SK-N-SH treated with all-trans-retinoic acid at 6 μM for 48 hours (cell line): ENCODE data around the gene PXMP2.

ENCODE experiments used
- ATAC-seq: fragments of 200-7000 bp; cut with Tn5 transposase; 3 replicates; pipeline ENCODE4 v1.9.1; 2020; ENCODE audit warnings: mild to moderate bottlenecking, moderate library complexity
- CSDC2 ChIP-seq: fragments of 250-450 bp; sonication (Bioruptor Pico); IDR thresholded peaks from 2 replicates; pipeline ENCODE4 v1.5.0; 2020; ENCODE audit warnings: mild to moderate bottlenecking, moderate library complexity
- ISL1 ChIP-seq: fragments of 250-450 bp; sonication (Bioruptor Pico); IDR thresholded peaks from 2 replicates; pipeline ENCODE4 v2.1.2; 2022; ENCODE audit warnings: mild to moderate bottlenecking, moderate library complexity
- PATZ1 ChIP-seq: fragments of 250-450 bp; sonication (Bioruptor Pico); IDR thresholded peaks from 2 replicates; pipeline ENCODE4 v1.8.0; 2020; ENCODE audit warnings: mild to moderate bottlenecking, moderate library complexity, borderline replicate concordance
- RARB ChIP-seq: fragments of 250-450 bp; sonication (Bioruptor Pico); IDR thresholded peaks from 2 replicates; pipeline ENCODE4 v1.8.0; 2021; ENCODE audit warnings: mild to moderate bottlenecking, moderate library complexity
- SNAI2 ChIP-seq: fragments of 250-450 bp; sonication (Bioruptor Pico); IDR thresholded peaks from 2 replicates; pipeline ENCODE4 v1.5.0; 2020; ENCODE audit warnings: mild to moderate bottlenecking, moderate library complexity
- TCF4 ChIP-seq: fragments of 250-450 bp; sonication (Bioruptor Pico); IDR thresholded peaks from 2 replicates; pipeline ENCODE4 v1.8.0; 2021; ENCODE audit warnings: mild to moderate bottlenecking, moderate library complexity, borderline replicate concordance
- TOX ChIP-seq: fragments of 250-450 bp; sonication (Bioruptor Pico); IDR thresholded peaks from 2 replicates; pipeline ENCODE4 v1.8.0; 2021; ENCODE audit warnings: mild to moderate bottlenecking, moderate library complexity, borderline replicate concordance
- TSHZ2 ChIP-seq: fragments of 250-450 bp; sonication (Bioruptor Pico); IDR thresholded peaks from 2 replicates; pipeline ENCODE4 v1.5.0; 2020; ENCODE audit warnings: mild to moderate bottlenecking, moderate library complexity
- ZC3H10 ChIP-seq: fragments of 250-450 bp; sonication (Bioruptor Pico); IDR thresholded peaks from 2 replicates; pipeline ENCODE4 v1.5.1; 2021; ENCODE audit warnings: mild to moderate bottlenecking, moderate library complexity
- ZFP3 ChIP-seq: fragments of 250-450 bp; sonication (Bioruptor Pico); IDR thresholded peaks from 2 replicates; pipeline ENCODE4 v1.5.0; 2020; ENCODE audit warnings: mild to moderate bottlenecking, moderate library complexity
- ZFP30 ChIP-seq: fragments of 450-650 bp; formaldehyde crosslinking; IDR thresholded peaks from 2 replicates; pipeline ENCODE4 v1.5.0; 2022; ENCODE audit warnings: mild to moderate bottlenecking, moderate library complexity
- ZNF70 ChIP-seq: fragments of 450-650 bp; formaldehyde crosslinking; IDR thresholded peaks from 2 replicates; pipeline ENCODE4 v1.5.0; 2020; ENCODE audit warnings: mild to moderate bottlenecking, moderate library complexity
- ZNF8 ChIP-seq: fragments of 450-650 bp; formaldehyde crosslinking; IDR thresholded peaks from 2 replicates; pipeline ENCODE4 v1.5.0; 2020; ENCODE audit warnings: mild to moderate bottlenecking, moderate library complexity
- TF ChIP-seq, protein P1 (sequence below): fragments of 250-450 bp; sonication (Bioruptor Pico); IDR thresholded peaks from 2 replicates; pipeline ENCODE4 v1.5.1; 2020; ENCODE audit warnings: low read depth, mild to moderate bottlenecking, moderate library complexity
- TF ChIP-seq, protein P2 (sequence below): fragments of 250-450 bp; sonication (Bioruptor Pico); IDR thresholded peaks from 2 replicates; pipeline ENCODE4 v1.5.1; 2021; ENCODE audit warnings: mild to moderate bottlenecking, moderate library complexity
- TF ChIP-seq, protein P3 (sequence below): fragments of 250-450 bp; sonication (Bioruptor Pico); IDR thresholded peaks from 2 replicates; pipeline ENCODE4 v1.8.0; 2021; ENCODE audit warnings: low read depth, mild to moderate bottlenecking, moderate library complexity, borderline replicate concordance

PXMP2 gene

DNA sequence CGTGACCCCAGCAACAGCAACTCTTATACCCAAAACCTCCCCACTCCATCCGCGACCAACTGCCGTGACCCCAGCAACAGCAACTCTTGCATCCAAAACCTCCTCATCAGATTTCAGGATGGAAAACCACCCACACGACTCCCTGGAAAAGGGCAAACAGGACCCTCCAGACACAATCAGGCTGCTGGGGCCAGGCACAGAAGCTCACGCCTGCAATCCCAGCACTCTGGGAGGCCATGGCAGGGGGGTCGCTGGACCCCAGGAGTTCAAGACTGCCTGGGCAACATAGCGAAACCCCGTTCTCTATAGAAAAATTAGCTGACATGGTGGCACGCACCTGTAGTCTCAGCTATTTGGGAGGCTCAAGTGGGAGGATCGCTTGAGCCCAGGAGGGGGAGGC lies 43.0 kb downstream of the PXMP2 start:
- TF ChIP-seq ZFP30 (CRISPR knock-in tag) (no peak), RARB (CRISPR knock-in tag) (no peak), ZNF8 (CRISPR knock-in tag) (no peak), TOX (no peak), TCF4 (no peak), PATZ1 (CRISPR knock-in tag) (no peak), ZC3H10 (no peak), CSDC2 (no peak), SNAI2 (CRISPR knock-in tag) (no peak), TSHZ2 (CRISPR knock-in tag) (no peak), ZFP3 (no peak)
- TF ChIP-seq, protein P1, sequence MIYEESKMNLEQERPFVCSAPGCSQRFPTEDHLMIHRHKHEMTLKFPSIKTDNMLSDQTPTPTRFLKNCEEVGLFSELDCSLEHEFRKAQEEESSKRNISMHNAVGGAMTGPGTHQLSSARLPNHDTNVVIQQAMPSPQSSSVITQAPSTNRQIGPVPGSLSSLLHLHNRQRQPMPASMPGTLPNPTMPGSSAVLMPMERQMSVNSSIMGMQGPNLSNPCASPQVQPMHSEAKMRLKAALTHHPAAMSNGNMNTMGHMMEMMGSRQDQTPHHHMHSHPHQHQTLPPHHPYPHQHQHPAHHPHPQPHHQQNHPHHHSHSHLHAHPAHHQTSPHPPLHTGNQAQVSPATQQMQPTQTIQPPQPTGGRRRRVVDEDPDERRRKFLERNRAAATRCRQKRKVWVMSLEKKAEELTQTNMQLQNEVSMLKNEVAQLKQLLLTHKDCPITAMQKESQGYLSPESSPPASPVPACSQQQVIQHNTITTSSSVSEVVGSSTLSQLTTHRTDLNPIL: no peak
- TF ChIP-seq, protein P2, sequence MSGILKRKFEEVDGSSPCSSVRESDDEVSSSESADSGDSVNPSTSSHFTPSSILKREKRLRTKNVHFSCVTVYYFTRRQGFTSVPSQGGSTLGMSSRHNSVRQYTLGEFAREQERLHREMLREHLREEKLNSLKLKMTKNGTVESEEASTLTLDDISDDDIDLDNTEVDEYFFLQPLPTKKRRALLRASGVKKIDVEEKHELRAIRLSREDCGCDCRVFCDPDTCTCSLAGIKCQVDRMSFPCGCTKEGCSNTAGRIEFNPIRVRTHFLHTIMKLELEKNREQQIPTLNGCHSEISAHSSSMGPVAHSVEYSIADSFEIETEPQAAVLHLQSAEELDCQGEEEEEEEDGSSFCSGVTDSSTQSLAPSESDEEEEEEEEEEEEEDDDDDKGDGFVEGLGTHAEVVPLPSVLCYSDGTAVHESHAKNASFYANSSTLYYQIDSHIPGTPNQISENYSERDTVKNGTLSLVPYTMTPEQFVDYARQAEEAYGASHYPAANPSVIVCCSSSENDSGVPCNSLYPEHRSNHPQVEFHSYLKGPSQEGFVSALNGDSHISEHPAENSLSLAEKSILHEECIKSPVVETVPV: no peak
- TF ChIP-seq, protein P3, sequence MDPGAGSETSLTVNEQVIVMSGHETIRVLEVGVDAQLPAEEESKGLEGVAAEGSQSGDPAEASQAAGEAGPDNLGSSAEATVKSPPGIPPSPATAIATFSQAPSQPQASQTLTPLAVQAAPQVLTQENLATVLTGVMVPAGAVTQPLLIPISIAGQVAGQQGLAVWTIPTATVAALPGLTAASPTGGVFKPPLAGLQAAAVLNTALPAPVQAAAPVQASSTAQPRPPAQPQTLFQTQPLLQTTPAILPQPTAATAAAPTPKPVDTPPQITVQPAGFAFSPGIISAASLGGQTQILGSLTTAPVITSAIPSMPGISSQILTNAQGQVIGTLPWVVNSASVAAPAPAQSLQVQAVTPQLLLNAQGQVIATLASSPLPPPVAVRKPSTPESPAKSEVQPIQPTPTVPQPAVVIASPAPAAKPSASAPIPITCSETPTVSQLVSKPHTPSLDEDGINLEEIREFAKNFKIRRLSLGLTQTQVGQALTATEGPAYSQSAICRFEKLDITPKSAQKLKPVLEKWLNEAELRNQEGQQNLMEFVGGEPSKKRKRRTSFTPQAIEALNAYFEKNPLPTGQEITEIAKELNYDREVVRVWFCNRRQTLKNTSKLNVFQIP (CRISPR knock-in tag): no peak
- ATAC-seq: no peak; the same call in 2 of the 3 replicates

DNA sequence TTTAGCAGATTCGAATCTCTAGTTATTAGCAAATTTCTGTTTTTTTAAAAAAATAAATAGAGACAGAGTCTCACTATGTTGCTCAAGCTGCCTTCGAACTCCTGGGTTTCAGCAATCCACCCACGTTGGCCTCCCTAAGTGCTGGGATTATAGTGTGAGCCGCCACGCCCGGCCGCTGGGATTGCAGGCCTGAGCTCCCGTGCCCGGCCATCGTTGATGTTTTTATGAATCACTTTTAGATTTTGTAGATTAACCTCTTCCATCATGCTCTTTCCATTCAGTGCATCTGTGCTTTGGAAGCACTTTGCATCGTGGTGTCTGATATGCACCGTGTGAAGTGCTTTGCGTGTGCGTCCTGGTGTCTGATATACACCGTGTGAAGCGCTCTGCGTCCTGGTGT lies 44.2 kb downstream of the PXMP2 start:
- no peak for TF ChIP-seq PATZ1 (CRISPR knock-in tag)
- TF ChIP-seq SNAI2 (CRISPR knock-in tag): no peak
- no peak for ATAC-seq

- no peak for ATAC-seq
- TF ChIP-seq TCF4 (0 out of 2 replicates have a peak, but pooled peaks have one; percentile 13), ZFP30 (CRISPR knock-in tag) (no peak)
- TF ChIP-seq, all 23 proteins: peak for 1
Measured at GRCh38 chr12:132734206-132734605, 46.8 kb downstream of the PXMP2 start.

- TF ChIP-seq ZNF70 (CRISPR knock-in tag) (no peak), ISL1 (no peak), TOX (no peak), TCF4 (no peak)
- TF ChIP-seq, protein P2: no peak
- no peak for ATAC-seq
Measured at GRCh38 chr12:132735496-132735895, 48.1 kb downstream of the PXMP2 start.
